22Rv1 (cell line): Measurements from ENCODE around the gene MFSD11.

Experiments
- H3K27ac ChIP-seq: fragments of 450-650 bp; 2 replicates; pipeline ENCODE4 v1.5.1; 2017
- ZFX ChIP-seq: fragments of 450-650 bp; IDR thresholded peaks from 2 replicates; pipeline ENCODE4 v1.6.1; 2017; ENCODE audit warnings: antibody characterized with exemption, borderline replicate concordance
- TF ChIP-seq, protein P1 (sequence below): fragments of 450-650 bp; IDR thresholded peaks from 2 replicates; pipeline ENCODE4 v1.5.1; 2017; ENCODE audit warnings: mild to moderate bottlenecking

The MFSD11 gene

DNA sequence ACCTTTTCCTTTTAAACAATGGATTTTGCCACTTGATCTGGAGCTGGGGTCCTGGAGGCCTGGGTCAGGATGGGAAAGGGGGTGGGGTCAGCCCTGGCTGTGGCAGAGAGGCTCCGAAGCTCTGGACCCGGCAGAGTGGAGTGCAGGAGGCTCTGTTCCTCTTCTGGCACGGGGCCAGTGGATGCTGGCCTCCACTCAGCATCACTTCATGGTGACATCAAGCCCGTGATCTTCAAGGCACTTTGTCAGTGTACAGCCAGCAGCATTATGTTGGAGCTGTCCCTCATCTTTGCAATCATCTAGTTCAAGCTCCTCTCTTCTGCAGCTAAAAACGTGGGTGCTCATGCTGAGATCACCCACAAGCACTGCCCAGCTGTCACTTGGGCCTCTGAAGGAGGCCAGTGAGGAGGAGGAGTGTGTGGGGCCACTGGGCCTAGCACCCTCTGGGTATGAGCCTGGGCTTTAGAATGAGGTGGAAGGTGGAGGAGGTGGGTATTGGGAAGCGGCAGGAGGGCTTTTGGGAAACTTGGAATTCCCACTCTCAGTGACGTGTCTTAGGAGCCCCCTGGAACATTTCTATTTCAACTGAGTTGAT lies 84.4 kb downstream of the MFSD11 start:
- TF ChIP-seq, protein P1, sequence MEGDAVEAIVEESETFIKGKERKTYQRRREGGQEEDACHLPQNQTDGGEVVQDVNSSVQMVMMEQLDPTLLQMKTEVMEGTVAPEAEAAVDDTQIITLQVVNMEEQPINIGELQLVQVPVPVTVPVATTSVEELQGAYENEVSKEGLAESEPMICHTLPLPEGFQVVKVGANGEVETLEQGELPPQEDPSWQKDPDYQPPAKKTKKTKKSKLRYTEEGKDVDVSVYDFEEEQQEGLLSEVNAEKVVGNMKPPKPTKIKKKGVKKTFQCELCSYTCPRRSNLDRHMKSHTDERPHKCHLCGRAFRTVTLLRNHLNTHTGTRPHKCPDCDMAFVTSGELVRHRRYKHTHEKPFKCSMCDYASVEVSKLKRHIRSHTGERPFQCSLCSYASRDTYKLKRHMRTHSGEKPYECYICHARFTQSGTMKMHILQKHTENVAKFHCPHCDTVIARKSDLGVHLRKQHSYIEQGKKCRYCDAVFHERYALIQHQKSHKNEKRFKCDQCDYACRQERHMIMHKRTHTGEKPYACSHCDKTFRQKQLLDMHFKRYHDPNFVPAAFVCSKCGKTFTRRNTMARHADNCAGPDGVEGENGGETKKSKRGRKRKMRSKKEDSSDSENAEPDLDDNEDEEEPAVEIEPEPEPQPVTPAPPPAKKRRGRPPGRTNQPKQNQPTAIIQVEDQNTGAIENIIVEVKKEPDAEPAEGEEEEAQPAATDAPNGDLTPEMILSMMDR = no peak
- no peak for TF ChIP-seq ZFX
- H3K27ac ChIP-seq = no peak overlapping the region

DNA sequence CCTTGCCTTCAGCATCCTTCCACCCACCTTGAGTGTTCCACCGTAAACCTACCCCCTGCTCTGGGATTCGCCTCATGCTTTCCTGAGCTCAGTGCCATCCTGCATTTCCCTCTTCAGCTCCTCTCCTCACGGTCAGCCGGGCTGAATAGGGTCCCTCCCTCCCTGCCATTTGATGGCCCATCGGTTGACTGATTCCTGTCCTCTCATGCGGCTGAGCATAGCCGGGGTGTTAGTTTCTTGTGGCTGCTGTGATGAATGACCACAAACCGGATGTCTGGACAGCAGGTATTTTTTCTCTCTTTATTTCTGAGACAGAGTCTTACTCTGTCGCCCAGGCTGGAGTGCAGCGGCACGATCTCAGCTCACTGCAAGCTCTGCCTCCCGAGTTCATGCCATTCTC lies 86.2 kb downstream of the MFSD11 start:
- no peak overlapping the region for H3K27ac ChIP-seq
- TF ChIP-seq, protein P1 = no peak
- TF ChIP-seq ZFX = no peak

DNA sequence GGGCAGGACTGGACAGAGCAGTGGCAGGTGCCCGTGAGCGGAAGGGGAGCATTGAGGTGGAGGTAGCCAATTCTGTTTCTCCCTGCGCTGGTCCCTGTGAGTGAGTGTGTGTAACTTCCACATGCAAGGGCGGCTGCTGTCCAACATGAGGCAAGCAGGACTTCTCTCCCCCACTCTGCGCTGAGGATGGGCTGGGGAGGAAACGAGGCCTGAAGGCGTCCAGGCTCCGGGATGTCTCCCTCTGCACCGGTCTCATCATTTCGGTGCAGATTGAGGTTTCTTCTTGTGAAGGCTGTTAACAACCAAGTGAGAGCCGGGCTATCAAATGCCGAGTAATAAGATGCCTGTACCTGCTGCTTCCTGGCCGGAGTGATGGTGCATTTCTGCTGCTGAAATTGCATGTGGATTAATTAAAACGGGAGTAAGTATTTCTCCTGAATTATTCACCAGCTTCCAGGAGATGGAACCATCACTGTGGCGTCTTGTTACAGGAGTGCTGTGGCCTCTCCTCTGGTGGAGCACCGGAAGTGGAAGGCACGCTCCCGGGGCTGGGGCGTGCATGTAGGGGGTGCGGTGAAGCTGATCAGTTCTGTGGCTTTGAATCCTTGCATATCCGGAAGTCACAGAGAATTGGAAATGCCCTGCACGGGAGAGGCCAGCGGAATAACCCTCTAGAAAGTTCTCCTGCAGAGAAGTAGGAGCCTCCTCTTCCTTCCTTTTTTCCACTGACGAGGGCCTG lies 88.6 kb downstream of the MFSD11 start:
- no peak overlapping the region for H3K27ac ChIP-seq
- TF ChIP-seq, protein P1 = no peak
- no peak for TF ChIP-seq ZFX

DNA sequence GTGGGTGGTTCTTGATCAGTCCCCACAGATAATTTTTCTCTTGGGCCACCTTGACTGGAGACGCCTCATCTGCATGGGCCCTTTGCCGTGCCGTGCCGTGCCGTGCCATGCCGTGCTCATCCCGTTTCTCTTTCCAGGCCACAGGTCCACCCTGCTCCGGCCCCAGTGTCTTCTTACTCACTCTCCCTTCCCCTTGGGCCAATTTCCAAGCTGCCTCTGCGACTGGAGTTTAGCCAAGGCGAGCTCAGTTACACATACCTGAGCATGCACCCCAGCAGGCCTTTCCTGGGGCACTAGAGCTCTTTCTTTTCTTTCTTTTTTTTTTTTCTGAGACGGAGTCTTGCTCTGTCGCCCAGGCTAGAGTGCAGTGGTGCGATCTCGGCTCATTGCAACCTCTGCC lies 89.8 kb downstream of the MFSD11 start:
- no peak for TF ChIP-seq ZFX
- TF ChIP-seq, protein P1 = no peak
- no peak overlapping the region for H3K27ac ChIP-seq
